T-helper 9 cell (primary cell): ENCODE measurements around the gene PRKG1.

Experiments
- DNase-seq: peaks from one replicate; pipeline ENCODE4 v3.0.0-alpha.2; 2020

Gene PRKG1

DNA sequence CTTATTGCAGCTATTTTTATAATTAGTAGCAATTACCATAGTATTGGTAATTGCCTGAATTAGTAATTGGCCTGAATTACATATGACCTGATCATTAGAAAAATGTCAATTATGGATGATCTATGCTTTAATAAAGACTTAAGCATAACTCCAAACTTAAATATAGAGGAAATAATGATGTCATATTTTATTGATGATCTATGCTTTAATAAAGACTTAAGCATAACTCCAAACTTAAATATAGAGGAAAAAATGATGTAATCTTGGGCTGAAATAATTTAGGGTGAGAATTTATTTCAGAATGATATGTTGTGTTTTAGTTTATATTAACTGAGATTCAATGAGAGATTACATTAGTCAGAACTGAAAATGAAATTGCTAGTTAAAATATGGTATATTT is 973.8 kb downstream of the PRKG1 start:
- DNase-seq: no peak

- no peak for DNase-seq
Observed at GRCh38 chr10:52050429-52051047, 976.3 kb downstream of the PRKG1 start.

DNA sequence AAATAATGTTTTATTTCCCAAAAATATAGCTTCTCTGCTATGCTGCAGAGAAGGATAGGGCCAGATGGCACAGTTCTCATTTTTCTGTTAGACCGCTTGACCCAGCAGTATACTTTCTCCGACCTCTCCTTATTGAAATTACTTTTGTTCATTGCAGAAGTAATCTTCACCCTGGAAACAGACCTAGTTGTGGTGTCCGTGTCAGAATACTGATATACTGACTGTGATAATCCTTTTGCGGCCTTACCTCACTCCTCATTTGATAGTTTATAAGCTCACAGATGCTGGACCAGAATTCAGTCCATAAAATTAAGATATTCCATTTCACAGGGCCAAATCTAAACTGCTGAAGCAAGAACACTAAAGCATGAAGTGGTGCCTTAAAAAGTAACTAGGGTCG is 979.2 kb downstream of the PRKG1 start:
- DNase-seq: no peak

GRCh38 chr10:52056291-52056690 is 982.0 kb downstream of the PRKG1 start:
- DNase-seq: no peak

DNA sequence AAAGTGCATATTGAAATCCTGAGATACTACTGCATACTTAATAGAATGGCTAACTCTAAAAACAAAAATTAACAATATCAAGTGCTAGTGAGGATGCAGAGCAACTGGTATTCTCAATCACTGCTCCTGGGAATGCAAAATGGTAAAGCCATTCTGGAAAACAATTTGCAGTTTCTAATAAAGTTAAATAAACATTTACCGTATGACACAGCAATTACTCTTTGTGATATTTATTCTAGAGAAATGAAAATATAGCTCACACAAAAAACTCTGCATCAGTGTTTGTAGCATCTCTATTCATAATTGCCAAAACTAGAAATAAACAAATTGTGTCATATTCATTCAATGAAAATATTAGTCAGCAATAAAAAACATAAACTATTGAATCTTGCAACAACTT is 984.8 kb downstream of the PRKG1 start:
- DNase-seq: no peak

- no peak for DNase-seq
Observed at GRCh38 chr10:52063159-52063558, 988.9 kb downstream of the PRKG1 start.

- no peak for DNase-seq
Observed at GRCh38 chr10:52064084-52064845, 990.0 kb downstream of the PRKG1 start.

DNA sequence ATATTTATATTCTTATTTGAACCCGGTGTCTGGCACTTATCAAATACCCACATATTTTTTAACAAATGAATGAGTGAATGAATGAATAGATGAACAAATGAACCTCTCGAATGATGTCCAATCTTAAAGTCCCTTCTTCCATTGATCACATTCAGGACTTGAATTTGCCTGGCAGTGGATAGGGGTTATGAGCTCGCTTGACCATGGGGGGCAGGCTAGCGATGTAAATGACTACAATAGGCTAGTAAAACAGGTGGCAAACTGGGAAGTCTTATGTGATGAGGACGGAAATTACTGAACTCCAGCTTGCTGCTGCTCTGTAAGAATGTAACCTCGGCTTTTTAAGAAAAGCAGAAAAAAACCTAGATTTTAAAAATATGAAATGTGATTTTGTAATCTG is 992.1 kb downstream of the PRKG1 start:
- DNase-seq: no peak

GRCh38 chr10:52068485-52068884 is 994.2 kb downstream of the PRKG1 start:
- no peak for DNase-seq

DNA sequence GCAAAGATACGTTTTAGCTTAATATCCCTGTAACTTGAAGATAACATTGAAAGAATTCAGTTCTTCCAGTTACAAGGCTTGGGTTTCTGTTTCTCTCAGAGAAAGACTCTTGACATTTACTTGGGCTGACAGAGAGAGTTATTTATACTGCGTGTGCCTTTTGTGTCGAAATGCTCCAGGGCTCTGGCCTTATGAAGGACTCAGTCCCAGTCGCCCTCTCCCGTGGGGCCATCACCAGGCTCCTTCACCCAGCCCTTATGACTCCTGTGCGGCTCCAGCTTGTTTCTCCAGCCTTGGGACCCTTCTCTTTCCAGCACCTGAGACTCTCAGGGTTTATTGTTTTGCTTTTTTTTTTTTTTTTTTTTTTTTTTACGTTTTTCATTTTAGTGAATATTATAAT is 997.5 kb downstream of the PRKG1 start:
- DNase-seq: no peak

DNA sequence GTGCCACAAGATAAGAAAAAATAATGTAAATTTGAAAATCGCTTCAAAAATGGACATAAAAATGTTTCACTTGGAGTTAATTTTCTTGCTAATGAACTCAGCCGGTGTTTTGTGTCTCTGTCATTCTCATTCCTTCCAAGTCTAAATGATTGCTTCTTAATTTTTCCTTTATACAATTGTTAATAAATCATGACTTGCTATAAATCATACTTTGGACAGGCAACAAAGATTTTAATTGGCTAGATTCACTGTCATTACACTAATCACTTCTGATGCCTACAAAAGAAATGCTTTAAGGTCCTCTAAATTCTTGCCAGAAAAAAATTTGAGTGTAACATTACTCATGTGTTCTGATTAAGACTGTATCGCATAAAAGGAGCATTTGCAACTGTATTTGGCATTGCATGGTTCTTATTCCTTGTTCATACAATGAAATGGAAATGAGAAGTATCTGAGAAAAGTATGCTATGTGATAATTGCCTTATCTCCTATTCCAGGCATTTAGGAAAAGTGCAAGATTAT is 1000.3 kb downstream of the PRKG1 start:
- no peak for DNase-seq

GRCh38 chr10:52077814-52078213 is 1003.5 kb downstream of the PRKG1 start:
- DNase-seq: no peak

DNA sequence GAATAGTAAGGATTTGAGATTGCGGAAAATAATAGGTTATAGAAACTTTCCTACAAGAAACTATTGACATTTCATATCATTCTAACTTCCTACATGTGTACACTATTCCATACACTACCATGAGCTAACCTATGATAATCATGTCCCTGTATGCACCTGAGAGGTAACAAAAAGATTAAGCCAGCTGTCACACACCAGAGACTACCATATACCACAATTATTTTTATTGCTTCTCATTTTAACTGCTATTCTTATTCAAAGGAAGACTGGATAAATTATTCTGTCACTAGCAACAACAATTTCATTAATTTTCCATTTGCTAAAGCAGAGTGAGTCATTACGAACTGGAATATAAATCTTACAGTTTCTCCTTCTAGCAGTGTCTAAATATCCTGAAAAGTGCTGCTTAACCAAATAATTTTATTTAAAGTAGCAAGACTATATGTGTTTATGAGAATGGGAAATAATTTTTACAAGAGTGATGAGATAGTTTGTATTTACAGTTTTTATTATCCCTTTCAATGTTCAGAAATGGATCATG is 1004.2 kb downstream of the PRKG1 start:
- DNase-seq: no peak

- no peak for DNase-seq
Observed at GRCh38 chr10:52082307-52082706, 1008.0 kb downstream of the PRKG1 start.

- DNase-seq: no peak
Observed at GRCh38 chr10:52083422-52083821, 1009.1 kb downstream of the PRKG1 start.

GRCh38 chr10:52092390-52092789 is 1018.1 kb downstream of the PRKG1 start:
- no peak for DNase-seq

DNA sequence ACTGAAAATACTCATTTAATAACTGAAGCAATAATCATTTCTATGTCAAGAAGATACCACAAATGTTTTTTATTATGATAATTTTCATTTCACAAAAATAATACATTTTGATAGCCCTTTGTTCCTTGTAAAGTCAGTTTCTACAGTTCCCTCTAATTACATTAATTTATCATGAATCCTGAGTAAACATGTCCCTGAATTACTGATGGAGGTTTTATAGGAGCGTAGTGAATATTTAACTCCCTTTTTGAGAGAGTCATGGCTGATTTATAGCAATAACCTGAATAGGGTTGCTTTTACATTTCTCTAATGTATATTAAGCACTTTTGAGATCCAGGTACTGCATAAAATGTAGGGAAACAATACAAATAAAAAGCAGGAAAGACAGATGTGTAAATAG is 1023.8 kb downstream of the PRKG1 start:
- DNase-seq: no peak

- no peak for DNase-seq
Observed at GRCh38 chr10:52099026-52099600, 1024.8 kb downstream of the PRKG1 start.

- no peak for DNase-seq
Observed at GRCh38 chr10:52100011-52100547, 1025.8 kb downstream of the PRKG1 start.

- DNase-seq: no peak
Observed at GRCh38 chr10:52105301-52105700, 1031.0 kb downstream of the PRKG1 start.

- DNase-seq: no peak
Observed at GRCh38 chr10:52106011-52106410, 1031.7 kb downstream of the PRKG1 start.

DNA sequence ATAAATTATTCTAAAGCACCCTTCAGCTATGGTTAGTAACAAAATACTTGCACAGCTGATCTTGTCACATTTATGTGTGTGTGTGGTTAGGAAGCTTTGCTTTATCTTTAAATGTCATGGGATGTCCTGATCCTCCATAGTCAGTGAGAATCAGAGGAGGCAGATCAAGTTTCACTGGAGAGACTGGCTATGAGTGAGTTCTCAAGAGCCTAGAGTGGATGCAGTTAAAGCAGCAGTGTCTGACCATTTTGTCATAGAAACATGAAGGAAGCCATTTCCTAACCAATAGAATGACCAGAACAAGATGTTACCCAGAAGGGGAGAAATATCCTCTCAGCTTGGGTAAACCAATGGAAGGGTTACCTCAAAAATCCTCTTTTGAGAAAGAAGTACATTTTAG is 1032.6 kb downstream of the PRKG1 start:
- no peak for DNase-seq

DNA sequence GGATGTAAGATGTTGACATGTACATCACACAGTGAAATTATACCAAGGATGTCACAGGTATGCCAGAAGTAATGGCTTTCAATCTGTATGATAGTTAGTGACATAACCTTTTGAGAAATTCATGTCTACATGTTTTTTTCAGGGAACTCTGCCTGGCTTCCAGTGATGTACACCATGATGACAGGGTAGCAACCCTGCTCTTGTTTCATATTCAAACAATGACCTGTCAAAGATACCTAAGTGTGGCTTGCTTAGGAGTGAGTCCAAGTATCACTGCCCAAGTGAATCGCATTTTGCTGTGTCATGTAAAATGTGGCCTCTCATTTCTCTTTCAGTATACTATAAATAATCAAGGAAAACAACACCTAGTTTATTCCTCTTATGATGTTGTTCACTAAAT is 1033.9 kb downstream of the PRKG1 start:
- no peak for DNase-seq

GRCh38 chr10:52110576-52110975 is 1036.3 kb downstream of the PRKG1 start:
- DNase-seq: no peak
